ENCODE data around the gene SURF4. TPM values are rescaled to one million over a fixed set of nuclear protein-coding genes. Genes with fewer than 3 reads are reported as not detected.

SURF4 gene
- total RNA-seq, 1 experiment from 2014 or later = 212 TPM

DNA sequence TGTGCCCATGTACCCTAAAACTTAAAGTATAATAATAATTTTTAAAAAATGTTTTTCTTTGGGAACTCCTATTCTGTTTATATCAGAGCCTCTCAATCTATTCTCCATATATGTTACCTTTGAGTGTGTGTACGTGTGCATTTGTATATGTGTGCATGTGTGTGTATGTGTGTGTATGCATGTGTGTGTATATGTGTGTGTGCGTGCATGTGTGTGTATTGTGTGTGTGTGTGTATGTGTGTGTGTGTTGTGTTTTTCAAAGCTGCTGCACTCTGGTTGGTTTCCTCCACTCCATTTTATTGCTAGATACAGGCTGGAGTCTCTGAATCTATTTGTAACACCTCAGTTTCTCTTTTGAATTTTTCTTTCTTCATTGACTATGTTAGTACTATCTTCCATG is 59.9 kb downstream of the SURF4 start:
- DNase-seq (ENCODE audit: extremely low read depth, low read depth) = no peak

Small RNAs within 50 kb of the gene (small RNA-seq; reads per million reads assigned to genes)
- gene RF00019 (0 reads per million in 2 experiments), gene SNORD24 (0 reads per million in 2 experiments), gene SNORD36A (0 reads per million in 2 experiments), gene SNORD36B (0 reads per million in 2 experiments), gene SNORD36C (0 reads per million in 2 experiments)

Other genes with a start within 250 kb of the SURF4 start
- 0.27 and 1.0 TPM in 2 replicates for gene GBGT1, start 212.1 kb downstream of the SURF4 start, total RNA-seq (2014; rRNA removed; shearing (Covaris generic))
- gene OBP2B, start 166.8 kb downstream of the SURF4 start, total RNA-seq (2014; rRNA removed; shearing (Covaris generic)) = not detected in 2 replicates
- not detected in 2 replicates for gene ABO, start 100.9 kb downstream of the SURF4 start, total RNA-seq (2014; rRNA removed; shearing (Covaris generic))
- 18.3 and 20.6 TPM in 2 replicates for gene SURF6, start 39.9 kb downstream of the SURF4 start, total RNA-seq (2014; rRNA removed; shearing (Covaris generic))
- 16.9 and 17.0 TPM in 2 replicates for gene MED22, start 27.9 kb downstream of the SURF4 start, total RNA-seq (2014; rRNA removed; shearing (Covaris generic))
- 2,700 and 2,738 TPM in 2 replicates for gene RPL7A, start 27.8 kb downstream of the SURF4 start, total RNA-seq (2014; rRNA removed; shearing (Covaris generic))
- gene SURF1, start 19.6 kb downstream of the SURF4 start, total RNA-seq (2014; rRNA removed; shearing (Covaris generic)) = 17.3 and 23.8 TPM in 2 replicates
- 51.3 and 52.6 TPM in 2 replicates for gene SURF2, start 19.5 kb downstream of the SURF4 start, total RNA-seq (2014; rRNA removed; shearing (Covaris generic))
- gene STKLD1, start 306 bp upstream of the SURF4 start, total RNA-seq (2014; rRNA removed; shearing (Covaris generic)) = 0.59 TPM in 1 of 2 replicates, not detected in the other
- 22.1 and 27.1 TPM in 2 replicates for gene REXO4, start 42.0 kb upstream of the SURF4 start, total RNA-seq (2014; rRNA removed; shearing (Covaris generic))
- gene ADAMTS13, start 46.3 kb upstream of the SURF4 start, total RNA-seq (2014; rRNA removed; shearing (Covaris generic)) = 0.40 and 1.1 TPM in 2 replicates
- gene CACFD1, start 83.9 kb upstream of the SURF4 start, total RNA-seq (2014; rRNA removed; shearing (Covaris generic)) = 2.7 and 4.1 TPM in 2 replicates
- gene SLC2A6, start 103.0 kb upstream of the SURF4 start, total RNA-seq (2014; rRNA removed; shearing (Covaris generic)) = 4.0 and 4.4 TPM in 2 replicates
- gene MYMK, start 148.9 kb upstream of the SURF4 start, total RNA-seq (2014; rRNA removed; shearing (Covaris generic)) = not detected in 2 replicates
- gene ADAMTSL2, start 158.6 kb upstream of the SURF4 start, total RNA-seq (2014; rRNA removed; shearing (Covaris generic)) = not detected in 2 replicates
- gene FAM163B, start 233.3 kb upstream of the SURF4 start, total RNA-seq (2014; rRNA removed; shearing (Covaris generic)) = not detected in 2 replicates